Naive thymus-derived CD8-positive, alpha-beta T cell (primary cell): ENCODE data around the gene RELN. TPM values are rescaled to one million over a fixed set of nuclear protein-coding genes. Genes with fewer than 3 reads are reported as not detected.

ENCODE experiments used
- ATAC-seq, 2 donors: fragments of 150-1000 bp; cut with Tn5 transposase in 1 of 2; sonication (Bioruptor Pico), chemical (Tn5 transposase) in 1 of 2; 1 replicate in 1 of 2; 2 replicates in 1 of 2; pipeline ENCODE4 v1.10.0; 2021; ENCODE audit warnings: mild to moderate bottlenecking in 2 of 2, moderate library complexity in 2 of 2
- POLR2A ChIA-PET: fragments of 350-600 bp; sonication (Branson Sonifier 250); formaldehyde crosslinking; loops from one replicate; lab custom pipeline; 2021; ENCODE audit warnings: antibody characterized with exemption; lab: Charles Lee
- DNase-seq, 10 donors: peaks; one replicate each; pipeline versions ENCODE4 v3.0.0 to v3.0.0-alpha.2; 2020 to 2022
- H3K27ac Mint-ChIP-seq, 10 donors: one replicate each; pipeline ENCODE4 v1.8.0; 2020 to 2022; ENCODE audit warnings: mild to moderate bottlenecking in 10 of 10, mixed read lengths in 10 of 10, moderate library complexity in 4 of 10, inconsistent platforms in 1 of 10
- H3K27me3 Mint-ChIP-seq, 5 donors: one replicate each; pipeline ENCODE4 v1.8.0; 2021 to 2022; ENCODE audit warnings: mixed read lengths in 5 of 5
- H3K36me3 Mint-ChIP-seq, 3 donors: one replicate each; pipeline ENCODE4 v1.8.0; 2020 to 2022; ENCODE audit warnings: mixed read lengths in 3 of 3, mild to moderate bottlenecking in 2 of 3, inconsistent platforms in 1 of 3
- H3K4me1 Mint-ChIP-seq, 4 donors: one replicate each; pipeline ENCODE4 v1.8.0; 2021 to 2022; ENCODE audit warnings: mixed read lengths in 4 of 4
- H3K4me3 Mint-ChIP-seq, 10 donors: one replicate each; pipeline ENCODE4 v1.8.0; 2020 to 2022; ENCODE audit warnings: mild to moderate bottlenecking in 10 of 10, mixed read lengths in 10 of 10, moderate library complexity in 6 of 10, inconsistent platforms in 1 of 10
- H3K9me3 Mint-ChIP-seq, 9 donors: one replicate each; pipeline ENCODE4 v1.8.0; 2020 to 2022; ENCODE audit warnings: mixed read lengths in 9 of 9, mild to moderate bottlenecking in 3 of 9, inconsistent platforms in 1 of 9, moderate library complexity in 1 of 9
- polyA plus RNA-seq, 3 donors: library from polyadenylated mRNA; unstranded; fragments of 300-500 nt; fragmentation: Illumina TruSeq; gene quantifications; one replicate each; pipeline ENCODE4 v1.2.3, GENCODE V29; 2021
- total RNA-seq, 8 experiments: library from RNA in 2 of 8; stranded (reverse) in 2 of 8; gene quantifications; one replicate each; pipeline ENCODE4 v1.2.3 and lab custom pipeline; 2021 to 2026

RELN gene
- total and polyA plus RNA-seq, 5 experiments from 2014 or later = not detected

DNA sequence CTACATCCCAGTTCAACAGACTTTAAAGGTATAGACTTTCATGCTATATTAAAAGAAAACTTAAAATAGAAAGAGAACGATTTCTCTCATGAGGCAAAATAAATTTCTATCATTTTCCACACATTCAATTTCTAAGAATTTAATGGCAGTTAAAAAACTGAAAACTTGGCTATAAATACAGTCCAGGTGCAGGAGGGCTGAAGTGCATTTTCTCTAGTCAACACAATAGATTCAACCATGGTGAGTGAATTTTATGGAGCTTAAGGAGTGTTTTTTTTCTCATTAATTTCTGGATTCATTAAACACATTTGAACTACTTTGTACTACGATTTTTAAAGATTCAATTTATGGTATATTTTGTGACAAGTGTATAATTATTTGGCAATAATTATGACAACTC, 302.7 kb downstream of the RELN start:
- H3K9me3 Mint-ChIP-seq = peaks cover 0 to 10% (median 0%) of the 10 kb centered on the region in 9 donors
- ATAC-seq (no peak), DNase-seq (no peak)
- no peaks in the 10 kb centered on the region for H3K4me1 Mint-ChIP-seq
- no peaks in the 10 kb centered on the region for H3K36me3 Mint-ChIP-seq
- H3K27ac Mint-ChIP-seq = no peak overlapping the region
- H3K4me3 Mint-ChIP-seq = no peak overlapping the region
- H3K27me3 Mint-ChIP-seq = peaks cover 0 to 49% (median 3%) of the 10 kb centered on the region in 5 donors
- POLR2A ChIA-PET = no interaction called here

DNA sequence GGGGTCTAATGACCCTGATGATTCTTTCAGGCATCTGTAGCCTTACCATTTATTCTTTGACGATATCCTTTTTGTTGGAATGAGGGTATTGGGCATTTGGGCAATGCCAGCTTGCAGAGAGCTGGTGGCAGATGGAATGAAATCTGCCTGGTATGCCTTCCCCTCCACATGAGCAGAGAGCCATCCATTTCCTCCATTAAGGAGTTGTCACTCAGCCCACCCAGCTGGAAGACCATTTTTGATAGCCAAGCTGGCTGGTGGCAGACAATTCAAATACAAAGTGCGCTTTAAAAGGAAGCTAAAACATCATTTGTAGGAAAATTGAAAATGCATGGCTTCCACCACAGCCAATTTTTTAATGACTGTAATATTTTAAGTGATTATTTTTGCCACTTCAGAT, 303.4 kb downstream of the RELN start:
- H3K27me3 Mint-ChIP-seq = peaks cover 0 to 54% (median 3%) of the 10 kb centered on the region in 5 donors
- no peak overlapping the region for H3K27ac Mint-ChIP-seq
- H3K4me1 Mint-ChIP-seq = no peaks in the 10 kb centered on the region
- no peaks in the 10 kb centered on the region for H3K36me3 Mint-ChIP-seq
- DNase-seq (no peak), ATAC-seq (no peak)
- peaks cover 0 to 10% (median 0%) of the 10 kb centered on the region in 9 donors for H3K9me3 Mint-ChIP-seq
- POLR2A ChIA-PET = no interaction called here
- no peak overlapping the region for H3K4me3 Mint-ChIP-seq

DNA sequence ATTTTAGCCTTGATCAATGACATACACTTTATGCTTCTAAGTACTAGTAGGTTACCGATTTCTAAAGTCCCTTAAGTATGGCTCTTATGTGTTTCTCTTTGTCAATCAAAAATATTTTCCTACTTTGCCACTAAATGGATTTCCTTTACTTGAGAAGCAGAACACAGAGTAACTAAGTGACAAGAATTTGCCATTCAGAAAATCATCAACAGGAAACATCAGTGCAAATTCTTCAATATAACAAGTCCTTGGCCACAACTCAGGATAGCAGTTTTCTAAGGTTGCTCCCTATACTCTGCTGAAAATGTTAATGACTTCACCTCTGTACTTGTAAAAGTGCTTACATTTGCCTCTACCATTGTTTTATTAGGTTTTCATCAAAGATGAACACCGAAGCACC, 303.8 kb downstream of the RELN start:
- Mint-ChIP-seq H3K9me3 (peaks cover 0 to 10% (median 0%) of the 10 kb centered on the region in 9 donors), H3K4me1 (no peaks in the 10 kb centered on the region), H3K27ac (no peak overlapping the region), H3K36me3 (no peaks in the 10 kb centered on the region), H3K4me3 (no peak overlapping the region), H3K27me3 (peaks cover 0 to 54% (median 4%) of the 10 kb centered on the region in 5 donors)
- DNase-seq (no peak), ATAC-seq (no peak)
- POLR2A ChIA-PET = no interaction called here

DNA sequence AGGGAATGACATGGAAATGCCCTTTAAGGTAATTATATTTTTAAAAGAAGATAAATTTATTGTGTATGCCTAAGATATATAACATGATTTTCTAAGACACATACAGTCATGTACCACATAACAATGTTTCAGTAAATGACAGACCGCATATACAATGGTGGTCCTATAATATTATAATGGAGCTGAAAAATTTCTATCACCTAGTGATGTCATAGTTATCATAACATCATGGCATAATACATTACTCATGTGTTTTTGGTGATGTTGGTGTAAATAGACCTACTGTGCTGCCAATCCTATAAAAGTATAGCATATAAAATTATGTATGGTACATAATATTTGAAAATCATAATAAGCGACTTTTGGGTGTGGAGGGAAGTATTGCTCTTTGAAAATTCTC, 306.1 kb downstream of the RELN start:
- DNase-seq (no peak), ATAC-seq (no peak)
- Mint-ChIP-seq H3K4me1 (no peaks in the 10 kb centered on the region), H3K4me3 (no peak overlapping the region), H3K9me3 (peaks cover 0 to 10% (median 0%) of the 10 kb centered on the region in 9 donors), H3K27ac (no peak overlapping the region), H3K27me3 (peaks cover 3 to 39% (median 4%) of the 10 kb centered on the region in 5 donors), H3K36me3 (no peaks in the 10 kb centered on the region)
- POLR2A ChIA-PET = no interaction called here

DNA sequence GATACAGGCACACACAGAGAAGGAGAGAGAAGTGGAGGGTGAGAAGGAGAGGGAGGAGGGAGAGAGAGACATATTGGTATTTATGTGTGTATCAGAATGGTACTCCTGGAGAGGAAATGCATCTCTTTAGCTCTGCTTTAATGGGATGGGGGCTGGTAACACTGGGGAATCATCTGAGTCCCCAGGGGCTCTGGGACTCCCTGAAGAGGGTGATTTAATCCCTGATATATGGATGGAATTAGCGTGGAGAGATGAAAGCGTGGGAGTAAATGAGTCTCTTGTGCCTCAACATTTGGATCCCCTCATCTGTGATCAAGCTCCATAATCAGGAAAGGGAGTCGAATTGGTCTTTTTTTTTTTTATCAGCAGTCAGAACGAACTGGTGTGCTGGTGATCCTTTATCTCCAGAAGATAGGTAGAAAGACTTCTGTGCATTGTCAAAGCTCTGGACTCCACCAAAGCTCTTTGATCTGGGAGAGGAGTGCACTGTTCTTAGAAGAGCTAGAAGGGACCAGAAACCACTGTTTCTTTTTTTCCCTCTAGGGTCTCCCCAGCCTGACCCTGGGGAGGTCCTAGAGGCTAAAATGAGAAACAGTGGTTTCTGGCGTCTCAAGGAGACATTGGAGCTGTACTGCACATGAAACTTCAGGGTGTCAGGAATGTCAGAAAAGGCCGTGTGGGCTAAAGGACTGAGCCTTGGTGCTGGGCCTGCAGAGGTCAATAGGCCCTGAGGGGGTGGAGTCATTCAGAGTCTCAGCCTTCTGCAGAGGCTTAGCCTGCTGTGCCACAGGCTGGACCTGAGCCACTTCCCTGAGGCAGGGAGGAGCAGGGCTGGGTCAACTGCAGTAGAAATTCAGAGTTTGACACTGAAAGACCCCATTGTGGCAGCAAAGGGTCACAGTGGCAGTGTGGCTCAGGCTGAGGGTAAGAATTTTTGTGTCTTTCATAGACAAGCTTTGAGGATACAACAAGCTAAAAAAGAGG, 309.0 kb downstream of the RELN start:
- POLR2A ChIA-PET = no interaction called here
- H3K9me3 Mint-ChIP-seq = peaks cover 0 to 10% (median 3%) of the 10 kb centered on the region in 9 donors
- DNase-seq (no peak), ATAC-seq (no peak)
- H3K4me3 Mint-ChIP-seq = no peak overlapping the region
- H3K27ac Mint-ChIP-seq = no peak overlapping the region
- H3K36me3 Mint-ChIP-seq = no peaks in the 10 kb centered on the region
- H3K27me3 Mint-ChIP-seq = peaks cover 0 to 22% (median 3%) of the 10 kb centered on the region in 5 donors
- H3K4me1 Mint-ChIP-seq = no peaks in the 10 kb centered on the region

DNA sequence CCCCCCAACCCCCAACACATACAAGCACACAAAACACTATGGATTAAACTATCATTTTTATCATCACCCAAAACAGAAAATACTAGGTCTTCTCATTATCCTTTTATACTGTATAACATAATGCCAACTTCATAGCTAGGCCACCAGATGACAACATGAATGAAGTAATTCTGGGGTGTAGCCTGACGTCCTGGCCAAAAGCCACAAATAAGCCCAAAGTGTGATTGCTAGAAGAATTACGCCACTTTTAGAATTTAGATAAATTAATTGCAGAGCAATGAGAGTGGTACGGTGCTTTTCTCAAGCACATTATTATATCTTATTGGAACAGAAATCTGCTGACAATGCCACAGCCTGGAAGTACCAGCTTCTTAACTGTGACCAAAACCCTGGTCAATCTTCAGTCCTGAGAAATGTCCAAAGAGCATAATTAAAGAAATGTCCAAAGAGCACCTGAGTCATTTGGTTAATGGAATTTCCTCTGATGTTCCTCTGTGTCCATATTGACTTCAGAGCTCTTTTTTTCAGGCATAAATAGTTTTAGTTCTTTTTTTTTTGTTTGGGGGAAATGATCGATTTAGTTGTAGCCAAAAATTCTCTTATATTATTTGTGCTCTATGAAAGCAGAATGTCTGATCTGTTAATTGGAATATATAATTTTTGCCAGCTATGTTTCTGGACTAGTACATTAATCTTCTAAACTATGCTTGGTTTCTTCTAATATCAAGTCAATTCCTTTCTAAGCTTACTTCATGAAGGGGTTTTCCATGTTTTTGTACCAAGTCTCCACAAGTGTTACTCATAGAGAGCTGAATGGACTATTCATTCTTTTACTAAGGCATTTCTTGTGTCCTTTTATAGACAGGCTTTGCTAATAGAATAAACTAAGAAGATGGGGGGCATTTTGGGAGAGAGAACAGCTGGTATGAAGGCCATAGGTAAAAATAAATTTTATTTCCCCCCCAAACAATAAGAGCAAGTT, 310.0 kb downstream of the RELN start:
- no peaks in the 10 kb centered on the region for H3K4me1 Mint-ChIP-seq
- no peak overlapping the region for H3K27ac Mint-ChIP-seq
- DNase-seq (no peak), ATAC-seq (no peak)
- POLR2A ChIA-PET = no interaction called here
- H3K36me3 Mint-ChIP-seq = peaks cover 0 to 4% (median 0%) of the 10 kb centered on the region in 3 donors
- H3K27me3 Mint-ChIP-seq = peaks cover 5 to 27% (median 7%) of the 10 kb centered on the region in 5 donors
- H3K9me3 Mint-ChIP-seq = peaks cover 0 to 15% (median 6%) of the 10 kb centered on the region in 9 donors
- H3K4me3 Mint-ChIP-seq = no peak overlapping the region

DNA sequence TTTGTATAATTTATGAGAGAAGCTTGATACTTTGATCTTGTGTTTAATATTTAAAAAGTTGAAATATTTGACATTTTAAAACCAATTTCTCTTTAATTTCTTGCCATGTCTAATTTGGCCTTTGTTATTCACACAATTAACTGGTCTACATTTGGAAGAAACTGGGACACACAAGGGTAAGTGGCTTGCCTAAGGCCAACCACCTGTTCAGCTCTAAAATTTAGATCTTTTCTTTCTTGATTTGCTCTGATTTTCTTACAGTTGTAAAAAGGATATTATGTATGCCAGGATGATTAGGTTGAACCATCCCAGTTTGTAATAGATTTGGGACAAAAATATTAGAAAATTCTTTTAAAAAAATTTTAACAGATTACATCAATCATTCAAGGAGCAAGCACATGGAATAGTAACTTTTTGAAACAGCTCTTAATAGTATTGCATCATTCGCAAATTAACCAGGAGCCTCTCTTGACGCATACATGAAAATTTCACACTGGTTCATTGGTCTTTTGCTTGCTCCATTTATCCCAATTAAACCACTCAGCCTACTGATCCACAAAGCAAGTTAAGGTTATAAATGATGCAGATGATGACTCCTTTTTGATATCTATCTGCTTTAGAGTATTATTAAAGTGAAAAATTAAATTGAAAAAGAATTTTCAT, 321.0 kb downstream of the RELN start:
- H3K4me3 Mint-ChIP-seq = no peak overlapping the region
- H3K36me3 Mint-ChIP-seq = no peaks in the 10 kb centered on the region
- DNase-seq (no peak), ATAC-seq (no peak)
- H3K4me1 Mint-ChIP-seq = no peaks in the 10 kb centered on the region
- POLR2A ChIA-PET = no interaction called here
- no peak overlapping the region for H3K27ac Mint-ChIP-seq
- no peaks in the 10 kb centered on the region for H3K9me3 Mint-ChIP-seq
- H3K27me3 Mint-ChIP-seq = peaks cover 0 to 9% (median 2%) of the 10 kb centered on the region in 5 donors

DNA sequence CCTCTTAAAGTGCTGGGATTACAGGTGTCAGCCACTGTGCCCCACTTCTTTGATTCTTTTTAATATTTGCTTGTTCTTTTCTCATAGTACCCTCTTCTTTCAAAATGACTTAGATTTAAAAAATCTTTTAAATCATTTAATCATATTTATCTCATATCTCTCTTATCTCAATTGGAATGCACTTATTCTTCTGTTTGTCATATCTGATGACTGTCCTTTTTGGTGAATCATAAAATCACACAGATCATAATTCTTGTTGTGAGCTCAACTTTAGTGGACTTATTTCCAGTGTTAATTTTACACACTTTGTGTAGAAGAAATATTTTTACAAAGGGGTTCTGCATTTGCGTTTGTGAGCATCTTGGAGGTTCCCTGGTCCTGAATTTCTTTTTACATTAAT, 323.1 kb downstream of the RELN start:
- peaks cover 0 to 6% (median 2%) of the 10 kb centered on the region in 5 donors for H3K27me3 Mint-ChIP-seq
- H3K4me1 Mint-ChIP-seq = no peaks in the 10 kb centered on the region
- POLR2A ChIA-PET = no interaction called here
- no peaks in the 10 kb centered on the region for H3K9me3 Mint-ChIP-seq
- H3K4me3 Mint-ChIP-seq = no peak overlapping the region
- no peak for DNase-seq
- no peak for ATAC-seq
- no peak overlapping the region for H3K27ac Mint-ChIP-seq
- no peaks in the 10 kb centered on the region for H3K36me3 Mint-ChIP-seq

DNA sequence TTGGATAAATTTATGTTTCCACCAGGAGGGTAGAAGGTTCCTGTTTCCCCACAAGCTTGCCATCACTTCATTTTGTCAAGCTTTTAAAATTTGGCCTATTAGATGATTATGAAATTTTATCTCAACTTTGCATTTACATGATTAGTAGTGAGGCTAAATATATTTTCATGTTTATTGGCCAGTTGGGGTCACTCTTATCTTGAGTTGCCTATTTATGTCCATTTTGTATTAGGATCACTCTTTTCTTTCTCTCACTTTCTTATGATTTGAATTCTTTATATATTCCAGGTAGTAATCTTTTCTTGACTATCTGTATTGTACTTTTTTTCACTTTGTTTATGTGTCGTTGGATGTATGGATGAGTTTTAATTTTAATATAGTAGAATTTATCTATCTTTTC, 324.9 kb downstream of the RELN start:
- Mint-ChIP-seq H3K27me3 (peaks cover 0 to 3% (median 0%) of the 10 kb centered on the region in 5 donors), H3K27ac (no peak overlapping the region), H3K9me3 (no peaks in the 10 kb centered on the region), H3K36me3 (no peaks in the 10 kb centered on the region), H3K4me1 (no peaks in the 10 kb centered on the region), H3K4me3 (no peak overlapping the region)
- DNase-seq (no peak), ATAC-seq (no peak)
- POLR2A ChIA-PET = no interaction called here

DNA sequence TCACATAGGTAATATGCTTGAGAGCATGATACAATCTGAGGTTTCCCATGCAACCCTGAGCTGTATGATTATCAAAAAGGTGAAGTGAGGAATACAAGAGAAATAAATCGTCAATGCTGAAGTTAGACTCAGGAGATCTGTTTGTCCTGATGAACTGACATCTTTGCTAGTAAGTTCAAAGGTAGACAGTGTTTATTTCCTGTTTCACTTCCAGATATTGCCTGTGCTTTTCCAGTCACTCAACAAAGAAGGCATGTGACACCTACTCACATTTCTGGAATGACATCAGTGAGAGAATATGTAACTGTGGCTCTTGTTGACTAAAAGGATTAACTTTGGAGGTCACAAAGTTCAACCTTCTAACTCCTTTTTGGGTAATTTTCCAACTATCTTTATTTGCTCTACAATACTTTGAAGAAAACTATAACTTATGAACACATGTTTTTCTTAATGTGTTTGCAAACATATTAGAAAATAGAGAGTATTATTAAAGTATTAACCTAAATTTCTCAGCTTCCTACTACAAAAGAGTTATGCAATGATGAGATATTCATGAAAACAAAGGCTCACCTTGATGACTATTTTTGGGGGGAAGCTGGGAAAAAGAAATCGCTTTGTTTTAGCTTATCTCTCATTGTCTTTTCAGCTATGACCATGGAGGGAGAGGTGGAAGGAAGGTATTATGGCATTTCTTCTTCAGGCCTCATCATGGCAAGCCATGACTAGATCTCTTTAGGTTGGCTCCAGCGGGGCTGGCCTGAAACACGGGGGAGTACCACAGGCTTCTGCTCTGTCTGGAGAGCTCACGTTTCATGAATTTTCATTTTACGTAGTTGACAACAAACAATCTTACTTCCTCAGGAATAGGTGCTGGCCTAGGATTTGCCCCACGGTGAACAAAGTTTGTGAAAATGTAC, 328.7 kb downstream of the RELN start:
- DNase-seq = no peak
- ATAC-seq = no peak
- Mint-ChIP-seq H3K27ac (no peak overlapping the region), H3K27me3 (peaks cover 2 to 20% (median 7%) of the 10 kb centered on the region in 5 donors), H3K9me3 (no peaks in the 10 kb centered on the region), H3K4me1 (no peaks in the 10 kb centered on the region), H3K36me3 (no peaks in the 10 kb centered on the region), H3K4me3 (no peak overlapping the region)
- POLR2A ChIA-PET = no interaction called here

DNA sequence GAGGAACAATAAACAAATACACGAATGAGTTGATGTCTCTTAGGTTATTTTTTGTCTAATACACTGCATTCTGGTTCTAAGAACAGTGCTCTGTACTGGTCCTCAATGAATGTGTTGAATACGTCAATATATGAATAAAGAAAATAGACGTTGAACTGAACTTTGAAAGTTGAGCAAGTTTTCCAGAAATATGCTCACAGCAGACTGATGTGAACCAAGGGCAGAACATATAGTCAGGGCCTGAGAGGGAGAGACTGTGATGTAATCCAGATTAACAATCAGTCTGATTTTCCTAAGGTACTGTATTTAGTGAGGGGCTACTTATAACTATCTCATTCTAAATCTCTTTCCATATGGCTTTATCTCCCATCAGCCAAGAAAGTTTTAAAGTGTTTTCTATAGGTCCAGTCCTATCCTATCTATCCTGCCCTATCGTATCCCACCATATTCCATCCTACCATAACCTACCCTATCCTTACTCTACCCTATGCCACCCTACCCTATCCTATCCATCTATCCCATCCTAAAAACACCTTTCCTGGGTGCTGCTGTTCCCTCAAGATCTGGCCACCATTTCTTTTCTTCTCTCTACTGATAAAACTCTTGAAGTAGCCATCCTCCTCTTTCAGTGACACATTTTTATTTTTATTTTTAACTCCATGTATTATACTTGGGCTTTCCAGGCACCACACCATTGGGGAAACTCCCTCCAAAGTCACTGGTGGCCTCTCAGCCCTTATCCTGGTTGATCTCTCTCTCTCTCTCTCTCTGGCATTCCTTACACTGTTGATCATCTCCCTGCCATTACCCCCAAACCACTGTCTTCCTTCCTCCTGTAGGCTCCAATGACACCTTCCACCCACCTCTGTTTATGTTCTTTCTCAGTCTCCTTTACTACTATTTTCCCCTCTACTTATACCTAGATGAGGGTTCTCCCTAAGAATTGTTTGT, 331.1 kb downstream of the RELN start:
- Mint-ChIP-seq H3K36me3 (no peaks in the 10 kb centered on the region), H3K4me3 (no peak overlapping the region), H3K4me1 (no peaks in the 10 kb centered on the region), H3K27ac (no peak overlapping the region), H3K27me3 (peaks cover 2 to 20% (median 7%) of the 10 kb centered on the region in 5 donors), H3K9me3 (no peaks in the 10 kb centered on the region)
- POLR2A ChIA-PET = no interaction called here
- no peak for DNase-seq
- ATAC-seq = no peak
